Kidney (tissue), 14 donors: ENCODE data around the gene PITPNM3. TPM values are rescaled to one million over a fixed set of nuclear protein-coding genes. Genes with fewer than 3 reads are reported as not detected.
A peak's percentile ranks its signal among the peaks of the same experiment; 100 is the strongest.

Source experiments
- DNase-seq, 5 donors: peaks; one replicate each; pipeline ENCODE4 v3.0.0-alpha.2; 2013 to 2020
- FAIRE-seq: peaks from 2 replicates; lab custom pipeline; 2012; peaks lifted over from hg19 to GRCh38; lab: Jason Lieb, UNC
- H3K27ac ChIP-seq, 2 donors: one replicate each; pipeline ENCODE4 v1.7.0; 2013; ENCODE audit warnings: low read depth in 2 of 2, low read length in 2 of 2, inconsistent platforms in 1 of 2
- H3K27me3 ChIP-seq: one replicate; pipeline ENCODE4 v1.7.1; 2013; ENCODE audit warnings: low read length, inconsistent platforms; ENCODE audit not compliant: control insufficient read depth, insufficient read depth
- H3K36me3 ChIP-seq, 3 donors: one replicate each; pipeline versions ENCODE4 v1.7.0 to v1.7.1; 2013; ENCODE audit warnings: low read length in 3 of 3, control low read depth in 1 of 3, inconsistent platforms in 1 of 3; ENCODE audit not compliant: insufficient read depth in 3 of 3, control insufficient read depth in 2 of 3
- H3K4me1 ChIP-seq, 3 donors: one replicate each; pipeline versions ENCODE4 v1.7.0 to v1.7.1; 2013; ENCODE audit warnings: low read length in 3 of 3, inconsistent platforms in 1 of 3, low read depth in 1 of 3; ENCODE audit not compliant: control insufficient read depth in 2 of 3, insufficient read depth in 2 of 3
- H3K4me3 ChIP-seq, 3 donors: one replicate each; pipeline versions ENCODE4 v1.7.0 to v1.8.1; 2013; ENCODE audit warnings: low read length in 3 of 3, control low read depth in 1 of 3, inconsistent platforms in 1 of 3
- H3K9ac ChIP-seq, 3 donors: one replicate each; pipeline versions ENCODE4 v1.7.0 to v1.7.1; 2013; ENCODE audit warnings: low read length in 3 of 3, control low read depth in 1 of 3, inconsistent platforms in 1 of 3
- H3K9me3 ChIP-seq, 3 donors: one replicate each; pipeline versions ENCODE4 v1.7.0 to v1.7.1; 2013; ENCODE audit warnings: low read length in 3 of 3, control low read depth in 1 of 3, inconsistent platforms in 1 of 3; ENCODE audit not compliant: control insufficient read depth in 2 of 3, insufficient read depth in 1 of 3
- intact Hi-C: fragments of 100-400 bp; cut with DNase I; formaldehyde crosslinking; loops from one replicate; pipeline ENCODE4 v1.11.1; 2022
- polyA plus RNA-seq: library from polyadenylated mRNA; stranded (reverse); fragments of 350-450 nt; fragmentation: Illumina TruSeq; extraction: RNeasy Lipid Tissue Mini Kit (QIAGEN cat#74804); gene quantifications from one replicate; pipeline ENCODE4 v1.2.3, GENCODE V29; 2014; ENCODE audit warnings: low read depth, low replicate concordance; ENCODE audit not compliant: insufficient read depth
- total RNA-seq: library from RNA; stranded (reverse); fragmentation: NEBNext Ultra II Directional; extraction: Animal tissue kit (Norgen Biotek cat#: 25700); gene quantifications from one replicate; pipeline ENCODE4 v1.2.1, GENCODE V29; 2021
- TF ChIP-seq, protein P1 (sequence below): IDR thresholded peaks from 3 replicates; pipeline ENCODE4 v1.5.1; 2012; ENCODE audit warnings: mild to moderate bottlenecking, moderate library complexity, borderline replicate concordance; ENCODE audit not compliant: insufficient read depth; ENCODE audit errors: extremely low read depth
- donor health status: control.
- donor health status: control.
- donor health status: control.
- donor health status: control.
- donor health status: control.
- donor health status: DM: yes; HTN: yes; CAD: no.
- donor health status: Normal renal cell carcinoma (clear cell type).

PITPNM3 gene
- total and polyA plus RNA-seq, 2 donors from 2014 or later: 1.8 to 9.1 TPM

DNA sequence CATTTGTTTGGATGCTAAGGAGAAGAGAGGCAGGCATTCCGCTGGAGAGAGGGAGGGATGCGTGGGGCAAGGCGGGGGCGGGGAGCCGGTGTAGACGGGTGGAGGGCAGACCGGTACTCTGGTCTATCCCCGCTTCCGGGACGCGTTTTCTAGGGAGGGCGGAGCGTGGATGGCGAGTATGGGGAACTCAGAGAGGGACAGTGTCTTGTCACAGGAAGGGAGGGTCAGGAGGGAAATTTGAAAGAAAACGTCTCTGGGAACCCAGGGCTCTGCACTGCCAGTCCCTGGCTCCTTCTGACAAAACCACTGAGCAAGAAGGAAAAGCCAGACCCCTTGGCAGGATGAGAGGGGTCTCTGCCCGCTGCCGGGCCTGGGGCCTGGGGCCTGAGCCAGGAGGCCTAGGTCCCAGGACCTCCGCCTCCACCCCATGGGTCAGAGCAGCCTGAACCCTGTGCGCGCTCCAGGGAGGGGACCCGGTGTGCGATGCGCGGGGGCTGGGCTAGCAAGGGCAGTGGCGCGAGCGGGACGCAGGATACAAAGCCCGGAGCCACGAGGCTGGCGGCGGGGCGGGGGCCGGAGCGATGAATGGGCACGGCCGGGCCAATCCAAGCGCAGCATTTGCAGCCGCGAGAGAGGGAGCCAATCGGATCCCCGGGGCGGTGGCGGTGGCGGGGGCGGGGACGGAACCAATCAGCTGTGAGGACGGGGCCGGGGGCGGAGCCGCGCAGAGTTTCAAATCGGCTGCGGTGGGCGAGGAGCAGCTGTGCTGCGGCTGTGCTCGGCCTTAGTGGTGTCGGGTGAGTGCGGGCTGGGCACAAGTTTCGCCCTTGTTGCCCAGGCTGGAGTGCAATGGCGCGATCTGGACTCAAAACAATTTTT is 112.4 kb downstream of the PITPNM3 start, which contains the start of gene PIMREG:
PIMREG (plus strand) TSS at position 764 of the 879 bp plus-strand sequence. CDS start 656 bp downstream, outside the sequence.
- Histone ChIP-seq H3K4me1 (peaks cover 0 to 8% (median 0%) of the 10 kb centered on the region in 3 donors), H3K4me3 (peak within 1 kb of the TSS; percentile 56 to 74 (median 67)), H3K27ac (no peak within 1 kb of the TSS), H3K9me3 (no peaks in the 10 kb centered on the region), H3K36me3 (no peaks in the 10 kb centered on the region), H3K27me3 (no peaks in the 10 kb centered on the region), H3K9ac (peak within 1 kb of the TSS in 2 of 3 donors; percentile 12 to 47)
- FAIRE-seq (no peak), DNase-seq (peak; percentile 97 to 99 (median 98))
- intact Hi-C loops: no loop called here
- TF ChIP-seq, protein P1, sequence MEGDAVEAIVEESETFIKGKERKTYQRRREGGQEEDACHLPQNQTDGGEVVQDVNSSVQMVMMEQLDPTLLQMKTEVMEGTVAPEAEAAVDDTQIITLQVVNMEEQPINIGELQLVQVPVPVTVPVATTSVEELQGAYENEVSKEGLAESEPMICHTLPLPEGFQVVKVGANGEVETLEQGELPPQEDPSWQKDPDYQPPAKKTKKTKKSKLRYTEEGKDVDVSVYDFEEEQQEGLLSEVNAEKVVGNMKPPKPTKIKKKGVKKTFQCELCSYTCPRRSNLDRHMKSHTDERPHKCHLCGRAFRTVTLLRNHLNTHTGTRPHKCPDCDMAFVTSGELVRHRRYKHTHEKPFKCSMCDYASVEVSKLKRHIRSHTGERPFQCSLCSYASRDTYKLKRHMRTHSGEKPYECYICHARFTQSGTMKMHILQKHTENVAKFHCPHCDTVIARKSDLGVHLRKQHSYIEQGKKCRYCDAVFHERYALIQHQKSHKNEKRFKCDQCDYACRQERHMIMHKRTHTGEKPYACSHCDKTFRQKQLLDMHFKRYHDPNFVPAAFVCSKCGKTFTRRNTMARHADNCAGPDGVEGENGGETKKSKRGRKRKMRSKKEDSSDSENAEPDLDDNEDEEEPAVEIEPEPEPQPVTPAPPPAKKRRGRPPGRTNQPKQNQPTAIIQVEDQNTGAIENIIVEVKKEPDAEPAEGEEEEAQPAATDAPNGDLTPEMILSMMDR: no peak

DNA sequence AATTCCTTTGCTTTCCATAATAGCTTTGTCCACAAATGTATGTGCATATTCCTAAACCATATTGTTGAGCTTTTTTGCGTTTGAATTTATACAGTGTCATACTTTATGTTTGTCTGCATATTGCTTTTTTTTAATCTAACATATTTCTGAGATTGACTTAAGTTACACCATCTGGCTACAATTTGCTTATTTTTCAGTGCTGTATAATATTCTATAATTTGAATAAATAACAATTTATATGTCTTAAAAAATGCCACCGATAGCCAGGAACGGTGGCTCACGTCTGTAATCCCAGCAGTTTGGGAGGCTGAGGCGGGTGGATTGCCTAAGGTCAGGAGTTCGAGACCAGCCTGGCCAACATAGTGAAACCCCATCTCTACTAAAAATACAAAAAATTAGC is 113.6 kb downstream of the PITPNM3 start:
- DNase-seq: peak in 1 of 5 donors; percentile 1
- Histone ChIP-seq H3K36me3 (no peaks in the 10 kb centered on the region), H3K27ac (no peak overlapping the region), H3K27me3 (no peaks in the 10 kb centered on the region), H3K4me1 (peaks cover 0 to 8% (median 0%) of the 10 kb centered on the region in 3 donors), H3K9me3 (no peaks in the 10 kb centered on the region), H3K9ac (no peak overlapping the region), H3K4me3 (no peak overlapping the region)
- no peak for FAIRE-seq
- TF ChIP-seq, protein P1: no peak
- intact Hi-C loops: no loop called here

GRCh38 chr17:6439951-6440350 is 116.4 kb downstream of the PITPNM3 start:
- TF ChIP-seq, protein P1: no peak
- Histone ChIP-seq H3K4me1 (peaks cover 0 to 8% (median 0%) of the 10 kb centered on the region in 3 donors), H3K9me3 (no peaks in the 10 kb centered on the region), H3K4me3 (no peak overlapping the region), H3K27me3 (no peaks in the 10 kb centered on the region), H3K36me3 (no peaks in the 10 kb centered on the region), H3K27ac (no peak overlapping the region), H3K9ac (no peak overlapping the region)
- FAIRE-seq (no peak), DNase-seq (peak in 3 of 5 donors; percentile 63 to 89 (median 86))
- intact Hi-C loops: no loop called here
